Duodenal mucosa (tissue), 2 donors: ENCODE measurements around the gene MIPOL1.
"Not testable (repeated sequence)": the region's sequence is repeated elsewhere in the genome, so short reads cannot be mapped to it uniquely, and the experiment has no call there.

Experiments used
- H3K27ac ChIP-seq: one replicate; pipeline ENCODE4 v1.7.0; 2013; ENCODE audit warnings: low read depth, low read length
- H3K27me3 ChIP-seq, 2 donors: one replicate each; pipeline ENCODE4 v1.7.0; 2013; ENCODE audit warnings: low read length in 2 of 2, control low read depth in 1 of 2; ENCODE audit not compliant: insufficient read depth in 2 of 2, control insufficient read depth in 1 of 2
- H3K36me3 ChIP-seq, 2 donors: one replicate each; pipeline ENCODE4 v1.7.0; 2013; ENCODE audit warnings: low read length in 2 of 2, control low read depth in 1 of 2; ENCODE audit not compliant: insufficient read depth in 2 of 2, control insufficient read depth in 1 of 2
- H3K4me1 ChIP-seq, 2 donors: one replicate each; pipeline ENCODE4 v1.7.0; 2013; ENCODE audit warnings: low read length in 2 of 2, control low read depth in 1 of 2; ENCODE audit not compliant: insufficient read depth in 2 of 2, control insufficient read depth in 1 of 2
- H3K4me3 ChIP-seq, 2 donors: one replicate each; pipeline ENCODE4 v1.7.0; 2013; ENCODE audit warnings: low read length in 2 of 2, low read depth in 1 of 2
- H3K9ac ChIP-seq, 2 donors: one replicate each; pipeline ENCODE4 v1.7.0; 2013; ENCODE audit warnings: low read length in 2 of 2, low read depth in 1 of 2
- H3K9me3 ChIP-seq, 2 donors: one replicate each; pipeline ENCODE4 v1.7.0; 2013; ENCODE audit warnings: low read length in 2 of 2, control low read depth in 1 of 2; ENCODE audit not compliant: control insufficient read depth in 1 of 2

The MIPOL1 gene

GRCh38 chr14:37187294-37187693, 10.4 kb upstream of the MIPOL1 start:
- Histone ChIP-seq H3K27me3 (no peaks in the 10 kb centered on the region), H3K4me3 (no peak overlapping the region), H3K27ac (no peak overlapping the region), H3K9ac (no peak overlapping the region), H3K9me3 (no peaks in the 10 kb centered on the region), H3K4me1 (no peaks in the 10 kb centered on the region), H3K36me3 (no peaks in the 10 kb centered on the region)

GRCh38 chr14:37187840-37188577, 9.7 kb upstream of the MIPOL1 start:
- H3K36me3 ChIP-seq, H3K27me3 ChIP-seq: not testable (repeated sequence)

GRCh38 chr14:37189733-37190132, 8.0 kb upstream of the MIPOL1 start:
- H3K27ac ChIP-seq, H3K9me3 ChIP-seq, H3K4me3 ChIP-seq, H3K9ac ChIP-seq, H3K36me3 ChIP-seq, H3K27me3 ChIP-seq, H3K4me1 ChIP-seq: not testable (repeated sequence)

More at GRCh38 chr14:37187840-37188577, 9.7 kb upstream of the MIPOL1 start:
- H3K27ac ChIP-seq, H3K4me3 ChIP-seq, H3K9me3 ChIP-seq, H3K9ac ChIP-seq, H3K4me1 ChIP-seq: not testable (repeated sequence)

- no peak overlapping the region for H3K9ac ChIP-seq
- H3K27ac ChIP-seq = no peak overlapping the region
Measured at GRCh38 chr14:37194698-37195097, 3.0 kb upstream of the MIPOL1 start.

GRCh38 chr14:37195327-37195726, 2.4 kb upstream of the MIPOL1 start:
- Histone ChIP-seq H3K9me3 (no peaks in the 10 kb centered on the region), H3K4me1 (no peaks in the 10 kb centered on the region), H3K4me3 (no peak overlapping the region), H3K27ac (no peak overlapping the region), H3K27me3 (no peaks in the 10 kb centered on the region), H3K9ac (no peak overlapping the region), H3K36me3 (no peaks in the 10 kb centered on the region)

More at GRCh38 chr14:37194698-37195097, 3.0 kb upstream of the MIPOL1 start:
- no peak overlapping the region for H3K4me3 ChIP-seq
- H3K4me1 ChIP-seq = no peaks in the 10 kb centered on the region
- H3K9me3 ChIP-seq = no peaks in the 10 kb centered on the region
- H3K27me3 ChIP-seq = no peaks in the 10 kb centered on the region
- no peaks in the 10 kb centered on the region for H3K36me3 ChIP-seq

GRCh38 chr14:37196604-37197420, 925 bp upstream of the MIPOL1 start:
- Histone ChIP-seq H3K4me1 (no peaks in the 10 kb centered on the region), H3K27ac (no peak overlapping the region), H3K9ac (peak overlapping the region; percentile 69 to 70), H3K4me3 (peak overlapping the region; percentile 75 to 83), H3K27me3 (no peaks in the 10 kb centered on the region), H3K9me3 (no peaks in the 10 kb centered on the region), H3K36me3 (no peaks in the 10 kb centered on the region)

GRCh38 chr14:37198273-37198598, 499 bp downstream of the MIPOL1 start:
- peak overlapping the region; percentile 75 to 83 for H3K4me3 ChIP-seq
- H3K9ac ChIP-seq = peak overlapping the region; percentile 69 to 70
- no peaks in the 10 kb centered on the region for H3K4me1 ChIP-seq
- no peaks in the 10 kb centered on the region for H3K36me3 ChIP-seq
- no peaks in the 10 kb centered on the region for H3K9me3 ChIP-seq
- H3K27me3 ChIP-seq = no peaks in the 10 kb centered on the region
- H3K27ac ChIP-seq = peak overlapping the region; percentile 52

- Histone ChIP-seq H3K27me3 (no peaks in the 10 kb centered on the region), H3K9me3 (no peaks in the 10 kb centered on the region), H3K36me3 (no peaks in the 10 kb centered on the region), H3K4me1 (no peaks in the 10 kb centered on the region), H3K9ac (peak overlapping the region in 1 of 2 donors; percentile 70), H3K27ac (no peak overlapping the region), H3K4me3 (no peak overlapping the region)
Measured at GRCh38 chr14:37198907-37199306, 1.2 kb downstream of the MIPOL1 start.

GRCh38 chr14:37201724-37202123, 4.0 kb downstream of the MIPOL1 start:
- no peaks in the 10 kb centered on the region for H3K4me1 ChIP-seq
- H3K9ac ChIP-seq = no peak overlapping the region
- H3K9me3 ChIP-seq = peaks cover 10 to 11% of the 10 kb centered on the region in 2 donors
- H3K4me3 ChIP-seq = no peak overlapping the region
- no peak overlapping the region for H3K27ac ChIP-seq
- no peaks in the 10 kb centered on the region for H3K36me3 ChIP-seq
- H3K27me3 ChIP-seq = no peaks in the 10 kb centered on the region

- Histone ChIP-seq H3K9me3 (peaks cover 10 to 14% of the 10 kb centered on the region in 2 donors), H3K27me3 (no peaks in the 10 kb centered on the region), H3K9ac (no peak overlapping the region), H3K4me1 (no peaks in the 10 kb centered on the region), H3K27ac (no peak overlapping the region), H3K36me3 (no peaks in the 10 kb centered on the region), H3K4me3 (no peak overlapping the region)
Measured at GRCh38 chr14:37202265-37202664, 4.5 kb downstream of the MIPOL1 start.
